Ovary (tissue), 9 donors: ENCODE results near the gene EMID1. TPM values are rescaled to one million over a fixed set of nuclear protein-coding genes. Genes with fewer than 3 reads are reported as not detected.

Experiments used
- DNase-seq, 5 donors: peaks; one replicate each; pipeline ENCODE4 v3.0.0-alpha.2; 2019 to 2020
- H3K27ac ChIP-seq, 2 donors: fragments of 200-600 bp; one replicate each; pipeline versions ENCODE4 v1.5.1 to v1.8.0; 2019 to 2022
- H3K27me3 ChIP-seq: fragments of 200-600 bp; one replicate; pipeline ENCODE4 v1.8.0; 2022
- H3K36me3 ChIP-seq: fragments of 200-600 bp; sonication (generic); one replicate; pipeline ENCODE4 v1.5.1; 2019
- H3K4me1 ChIP-seq: one replicate; pipeline ENCODE4 v1.8.1; 2013; ENCODE audit warnings: mild to moderate bottlenecking, moderate library complexity; ENCODE audit not compliant: insufficient read depth
- H3K4me3 ChIP-seq: fragments of 200-600 bp; sonication (generic); one replicate; pipeline ENCODE4 v1.5.1; 2017
- H3K9me3 ChIP-seq, 2 donors: fragments of 200-600 bp in 1 of 2; sonication (generic) in 1 of 2; one replicate each; pipeline versions ENCODE4 v1.5.1 to v1.8.1; 2013 to 2019; ENCODE audit warnings: mild to moderate bottlenecking in 1 of 2, moderate library complexity in 1 of 2
- CTCF ChIP-seq, 3 donors: fragments of 450-650 bp in 2 of 3; fragments of 200-600 bp in 1 of 3; IDR thresholded peaks; one replicate each; pipeline versions ENCODE4 v1.5.1 to v1.8.0; 2016 to 2022; ENCODE audit warnings: antibody characterized with exemption in 3 of 3, mild to moderate bottlenecking in 1 of 3
- EP300 ChIP-seq: sonication (generic); formaldehyde crosslinking; IDR thresholded peaks from one replicate; pipeline ENCODE4 v1.6.1; 2017; ENCODE audit warnings: antibody characterized with exemption
- POLR2A ChIP-seq: fragments of 450-650 bp; IDR thresholded peaks from one replicate; pipeline ENCODE4 v1.6.1; 2017; ENCODE audit warnings: antibody characterized with exemption, mild to moderate bottlenecking, moderate library complexity
- WGBS, 3 donors: extraction: QIAGEN DNeasy Blood & Tissue Kit in 1 of 3; methylation state at CpG; one replicate each; pipeline versions ENCODE4 v1.1.5 to v1.1.7; 2013 to 2017; 5-methylcytosine and 5-hydroxymethylcytosine counted together
- intact Hi-C, 4 donors: fragments of 100-400 bp; cut with DNase I; formaldehyde crosslinking; loops; one replicate each; pipeline versions ENCODE4 v1.11.0 to v1.15.1; 2022 to 2023
- polyA plus RNA-seq, 2 donors: library from polyadenylated mRNA; stranded (reverse); fragments of 200-250 nt in 1 of 2; fragments of 350-450 nt in 1 of 2; fragmentation: Illumina TruSeq in 1 of 2; extraction: RNeasy Lipid Tissue Mini Kit (QIAGEN cat#74804) in 1 of 2; gene quantifications; one replicate each; pipeline ENCODE4 v1.2.3, GENCODE V29; 2013 to 2014
- total RNA-seq, 7 donors: library from RNA; depleted of rRNA in 2 of 7; stranded (reverse); fragments of >200 nt in 2 of 7; fragmentation: NEBNext Ultra II Directional in 3 of 7; extraction: Animal tissue kit (Norgen Biotek cat#: 25700) in 3 of 7; gene quantifications; one replicate each; pipeline versions ENCODE4 v1.1.0 to v1.2.4, GENCODE V29; 2016 to 2023
- donor health status: DM: no; HTN: no; CAD: no; lungs with moderate emphysema.
- donor health status: DM: no; HTN: no; CAD: no.
- donor health status: Bipolar disorder and iron deficiency.
- donor health status: DM: yes; HTN: yes; CAD: no.
- donor health status: DM: no; HTN: no; CAD: no.
- donor health status: DM: yes; HTN: yes; CAD: no.

The EMID1 gene
- total and polyA plus RNA-seq, 9 donors = 2.6 to 11.2 (median 8.6) TPM

- peaks cover 11% of the 10 kb centered on the region for H3K4me1 ChIP-seq
- peak within 1 kb of the TSS; percentile 98 for H3K4me3 ChIP-seq
- H3K36me3 ChIP-seq = no peaks in the 10 kb centered on the region
- no peaks in the 10 kb centered on the region for H3K9me3 ChIP-seq
- peak in 1 of 3 donors; percentile 1 for TF ChIP-seq CTCF (IDR thresholded peaks at IDR 0.05)
- no peak for TF ChIP-seq EP300
- TF ChIP-seq POLR2A = peak; percentile 86
- WGBS, 3 donors = 0 to 1% (median 0%) methylated on average over 51 to 67 of the region's 67 CpGs
- H3K27me3 ChIP-seq = no peaks in the 10 kb centered on the region
- intact Hi-C loops = no loop called here
- H3K27ac ChIP-seq = peak within 1 kb of the TSS; percentile 84 to 99
- DNase-seq = peak; percentile 95 to 98 (median 96)
These were observed 62.3 kb downstream of the EMID1 start, which contains the start of the genes EWSR1 and RHBDD3 for GRCh38 chr22:29267858-29268510. TSS of gene EWSR1 (plus strand) at chr22:29268268. CDS start at chr22:29268337, 69 bp downstream. TSS of gene RHBDD3 (minus strand) at chr22:29267981. CDS start at chr22:29265626, 2,355 bp downstream.

- peak in 2 of 3 donors; percentile 2 to 4 for TF ChIP-seq CTCF (IDR thresholded peaks at IDR 0.05)
- no peak for TF ChIP-seq POLR2A
- intact Hi-C loops = no loop called here
- peak; percentile 73 to 86 (median 81) for DNase-seq
- Histone ChIP-seq H3K4me1 (peaks cover 11% of the 10 kb centered on the region), H3K4me3 (peak overlapping the region; percentile 98), H3K36me3 (no peaks in the 10 kb centered on the region), H3K27ac (peak overlapping the region; percentile 84 to 99), H3K9me3 (no peaks in the 10 kb centered on the region), H3K27me3 (no peaks in the 10 kb centered on the region)
- 0 to 1% (median 1%) methylated on average over 33 to 51 of the region's 51 CpGs for WGBS, 3 donors
These were observed 63.0 kb downstream of the EMID1 start for GRCh38 chr22:29268511-29269229.

GRCh38 chr22:29269230-29269604 is 63.5 kb downstream of the EMID1 start:
- H3K4me1 ChIP-seq = peaks cover 11% of the 10 kb centered on the region
- no peaks in the 10 kb centered on the region for H3K36me3 ChIP-seq
- 1 to 2% (median 1%) methylated on average over 14 of the region's 14 CpGs for WGBS, 3 donors
- intact Hi-C loops = no loop called here
- peak overlapping the region; percentile 98 for H3K4me3 ChIP-seq
- no peaks in the 10 kb centered on the region for H3K27me3 ChIP-seq
- peak in 1 of 5 donors; percentile 12 for DNase-seq
- TF ChIP-seq EP300 = no peak
- no peak for TF ChIP-seq POLR2A
- no peak for TF ChIP-seq CTCF (IDR thresholded peaks at IDR 0.05)
- no peaks in the 10 kb centered on the region for H3K9me3 ChIP-seq
- H3K27ac ChIP-seq = peak overlapping the region; percentile 84 to 99

GRCh38 chr22:29269731-29270474 is 64.2 kb downstream of the EMID1 start:
- intact Hi-C loops = no loop called here
- TF ChIP-seq CTCF (IDR thresholded peaks at IDR 0.05) (no peak), EP300 (no peak), POLR2A (no peak)
- peak overlapping the region; percentile 98 for H3K4me3 ChIP-seq
- peaks cover 11% of the 10 kb centered on the region for H3K4me1 ChIP-seq
- no peaks in the 10 kb centered on the region for H3K27me3 ChIP-seq
- DNase-seq = peak in 1 of 5 donors; percentile 13
- WGBS, 3 donors = 9 to 10% (median 9%) methylated on average over 13 of the region's 13 CpGs
- H3K9me3 ChIP-seq = no peaks in the 10 kb centered on the region
- no peaks in the 10 kb centered on the region for H3K36me3 ChIP-seq
- H3K27ac ChIP-seq = no peak overlapping the region
